A673 (cell line): ENCODE measurements around the gene KCP. TPM values are rescaled to one million over a fixed set of nuclear protein-coding genes. Genes with fewer than 3 reads are reported as not detected.

ENCODE experiments used
- BruUV-seq: library from RNA; stranded (reverse); fragments of 400-500 nt; replicated peaks from 2 replicates; lab custom pipeline; 2021; lab: Mats Ljungman, UMichigan
- CTCF ChIA-PET: fragments of 300-600 bp; sonication (Branson Sonifier 250); formaldehyde crosslinking; loops from one replicate; lab custom pipeline; 2022; ENCODE audit warnings: antibody characterized with exemption; lab: Charles Lee
- POLR2A ChIA-PET: fragments of 300-600 bp; sonication (Branson Sonifier 250); formaldehyde crosslinking; loops from one replicate; lab custom pipeline; 2022; ENCODE audit warnings: antibody characterized with exemption; ENCODE audit not compliant: low non-redundant PET; lab: Charles Lee
- DNase-seq: peaks from one replicate; pipeline ENCODE4 v3.0.0-alpha.2; 2015; ENCODE audit warnings: low spot score
- H3K27ac ChIP-seq: fragments of 200-600 bp; sonication (generic); 2 replicates; pipeline ENCODE4 v1.5.1; 2016; ENCODE audit warnings: mixed run types, low read depth, mild to moderate bottlenecking, mixed read lengths, antibody characterized with exemption, low read length; ENCODE audit not compliant: poor library complexity, severe bottlenecking
- H3K27me3 ChIP-seq: fragments of 200-600 bp; sonication (generic); replicated peaks from 2 replicates; pipeline ENCODE4 v1.6.1; 2017; ENCODE audit warnings: mixed run types, low read depth, mild to moderate bottlenecking, mixed read lengths, antibody characterized with exemption, low read length; ENCODE audit not compliant: insufficient read depth, poor library complexity
- H3K36me3 ChIP-seq: fragments of 200-600 bp; sonication (generic); 2 replicates; pipeline ENCODE4 v1.6.1; 2016; ENCODE audit warnings: mixed run types, mild to moderate bottlenecking, mixed read lengths, antibody characterized with exemption, low read length; ENCODE audit not compliant: insufficient read depth, poor library complexity, severe bottlenecking
- H3K4me1 ChIP-seq: fragments of 200-600 bp; sonication (generic); 2 replicates; pipeline ENCODE4 v1.6.1; 2017; ENCODE audit warnings: mixed run types, mild to moderate bottlenecking, mixed read lengths, antibody characterized with exemption, low read length; ENCODE audit not compliant: insufficient read depth, poor library complexity, severe bottlenecking
- H3K4me3 ChIP-seq: fragments of 200-600 bp; sonication (generic); 2 replicates; pipeline ENCODE4 v1.5.1; 2016; ENCODE audit warnings: low read depth, mixed run types, mild to moderate bottlenecking, mixed read lengths, low read length; ENCODE audit not compliant: poor library complexity, severe bottlenecking
- H3K9me3 ChIP-seq: fragments of 200-600 bp; sonication (generic); 2 replicates; pipeline ENCODE4 v1.6.1; 2016; ENCODE audit warnings: mixed run types, low read depth, mild to moderate bottlenecking, mixed read lengths, antibody characterized with exemption, low read length; ENCODE audit not compliant: poor library complexity, severe bottlenecking
- CTCF ChIP-seq: fragments of 300-800, 200-600 bp; sonication (generic); conservative IDR thresholded peaks from 2 replicates; pipeline ENCODE4 v1.5.1; 2017; ENCODE audit warnings: low read depth, mild to moderate bottlenecking, antibody characterized with exemption, low read length, moderate library complexity, mixed read lengths
- EZH2 ChIP-seq: fragments of 200-600 bp; sonication (generic); IDR thresholded peaks from 2 replicates; pipeline ENCODE4 v1.6.1; 2017; ENCODE audit warnings: borderline replicate concordance, low read depth, mild to moderate bottlenecking, mixed read lengths, antibody characterized with exemption, low read length; ENCODE audit not compliant: poor library complexity, severe bottlenecking
- intact Hi-C: fragments of 100-400 bp; cut with micrococcal nuclease; formaldehyde crosslinking; loops from one replicate; pipeline ENCODE4 v1.10.0; 2022; ENCODE audit not compliant: unreplicated experiment
- total RNA-seq: library from RNA; stranded (reverse); gene quantifications from 2 replicates; pipeline ENCODE4 v1.2.3, GENCODE V29; 2021

The KCP gene
- total RNA-seq, 1 experiment from 2014 or later = not detected

- POLR2A ChIA-PET = no interaction called here
- no TSS peak for BruUV-seq
- no peaks in the 10 kb centered on the region for H3K36me3 ChIP-seq
Measured at GRCh38 chr7:128903621-128904361, 6.7 kb downstream of the KCP start.

DNA sequence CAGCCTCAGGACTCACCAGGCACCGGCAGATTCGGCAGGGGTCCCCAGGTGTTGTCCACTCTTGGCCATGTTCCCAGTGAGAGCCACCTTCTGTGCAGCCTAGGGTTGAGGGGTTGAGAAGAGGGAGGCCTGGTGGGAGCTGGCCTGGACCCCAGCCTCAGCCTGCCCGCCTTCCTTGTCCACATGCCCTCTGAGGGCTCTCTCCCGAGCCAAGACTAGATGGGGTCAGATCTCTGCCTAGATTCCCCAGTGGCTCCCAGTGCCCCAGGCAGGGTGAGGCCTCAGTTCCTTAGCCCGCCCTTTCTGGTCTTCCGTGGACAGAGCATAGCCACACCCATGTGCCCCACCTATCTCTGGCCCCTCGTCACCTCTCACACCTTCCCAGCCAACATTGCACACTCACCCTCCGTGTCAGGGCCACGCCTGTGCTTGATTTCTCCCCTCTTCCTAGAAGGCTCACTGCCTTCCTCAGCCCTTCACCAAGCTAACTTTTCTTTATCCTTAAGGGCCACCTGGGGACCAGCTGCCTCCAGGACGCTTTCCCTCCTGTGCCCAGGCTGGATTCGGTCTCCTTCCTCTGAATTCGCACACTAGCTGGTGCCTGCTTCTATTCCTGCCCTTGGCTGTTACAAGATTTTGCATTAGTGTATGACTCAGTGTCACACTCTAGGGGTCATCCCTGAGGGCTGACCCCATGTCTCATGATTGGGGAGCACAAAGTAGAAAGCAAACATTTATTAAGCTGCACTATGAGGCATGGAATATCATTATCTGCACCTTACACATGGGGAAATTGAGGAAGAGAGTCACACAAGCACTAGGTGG, 7.5 kb downstream of the KCP start:
- ChIA-PET CTCF (interaction anchor here (0.6 kb wide), 1 partner anchor 859 kb away, joined by 9 read pairs; no protein-coding TSS in a partner anchor), POLR2A (no interaction called here)
- TF ChIP-seq CTCF (no peak), EZH2 (no peak)

More at GRCh38 chr7:128903621-128904361, 6.7 kb downstream of the KCP start:
- no peak for DNase-seq
- CTCF ChIA-PET = no interaction called here
- no peak overlapping the region for H3K27ac ChIP-seq
- peaks cover 6% of the 10 kb centered on the region for H3K9me3 ChIP-seq
- TF ChIP-seq CTCF (no peak), EZH2 (no peak)
- intact Hi-C loops = loop anchor here (1.0 kb wide), 1 partner anchor 188 kb away; no protein-coding TSS in a partner anchor
- no peak overlapping the region for H3K4me3 ChIP-seq
- H3K4me1 ChIP-seq = no peaks in the 10 kb centered on the region
- no peaks in the 10 kb centered on the region for H3K27me3 ChIP-seq

DNA sequence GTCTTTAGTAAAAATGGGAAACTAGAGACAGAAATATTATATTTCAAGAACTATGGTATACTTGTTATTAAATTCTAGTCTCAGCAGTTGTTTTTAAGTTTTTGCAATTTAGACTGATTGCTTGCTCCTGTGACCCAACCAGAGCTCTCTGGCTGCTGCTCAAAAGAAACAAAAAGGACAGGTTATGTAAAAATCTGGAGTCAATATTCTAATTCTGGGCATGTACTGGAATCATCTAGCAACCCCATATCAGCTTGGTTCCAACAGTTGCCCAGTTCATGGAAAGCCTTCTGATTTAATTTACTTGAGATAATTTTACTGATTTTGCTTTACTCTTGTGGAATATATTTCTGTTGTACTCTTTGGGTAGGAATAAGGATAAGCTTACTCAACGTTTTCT, 10.3 kb downstream of the KCP start:
- Histone ChIP-seq H3K27me3 (no peaks in the 10 kb centered on the region), H3K4me1 (no peaks in the 10 kb centered on the region), H3K9me3 (peaks cover 6% of the 10 kb centered on the region), H3K27ac (no peak overlapping the region), H3K36me3 (no peaks in the 10 kb centered on the region), H3K4me3 (no peak overlapping the region)
- intact Hi-C loops = no loop called here
- CTCF ChIA-PET = no interaction called here
- POLR2A ChIA-PET = no interaction called here
- no peak for DNase-seq
- no peak for TF ChIP-seq EZH2
- no peak for TF ChIP-seq CTCF
- no TSS peak for BruUV-seq

More for the DNA sequence above, 7.5 kb downstream of the KCP start:
- Histone ChIP-seq H3K4me3 (no peak overlapping the region), H3K9me3 (peaks cover 6% of the 10 kb centered on the region), H3K27me3 (no peaks in the 10 kb centered on the region), H3K36me3 (no peaks in the 10 kb centered on the region), H3K27ac (no peak overlapping the region), H3K4me1 (no peaks in the 10 kb centered on the region)
- no peak for DNase-seq
- no TSS peak for BruUV-seq
- intact Hi-C loops = no loop called here
